Measurements from ENCODE around the gene KDM2A. TPM values are rescaled to one million over a fixed set of nuclear protein-coding genes. Genes with fewer than 3 reads are reported as not detected.
A peak's percentile ranks its signal among the peaks of the same experiment; 100 is the strongest.

The KDM2A gene
- polyA plus RNA-seq, 3 donors: 76.2 to 89.1 (median 88.0) TPM

- peak; percentile 83 for DNase-seq
Measured at GRCh38 chr11:67270256-67271204, 151.5 kb downstream of the KDM2A start.

GRCh38 chr11:67271205-67271540, 152.1 kb downstream of the KDM2A start:
- DNase-seq: no peak

- no peak for DNase-seq
Measured at GRCh38 chr11:67271541-67272284, 152.7 kb downstream of the KDM2A start.

- no peak for DNase-seq
Measured at GRCh38 chr11:67272327-67273259, 153.5 kb downstream of the KDM2A start.

GRCh38 chr11:67273260-67273990, 154.4 kb downstream of the KDM2A start:
- DNase-seq: no peak

GRCh38 chr11:67274768-67275605, 155.9 kb downstream of the KDM2A start:
- no peak for DNase-seq

- DNase-seq: no peak
Measured at GRCh38 chr11:67275606-67276409, 156.7 kb downstream of the KDM2A start.

- no peak for DNase-seq
Measured at GRCh38 chr11:67276781-67277230, 157.7 kb downstream of the KDM2A start.

- DNase-seq: no peak
Measured at GRCh38 chr11:67277231-67277961, 158.3 kb downstream of the KDM2A start.

- no peak for DNase-seq
Measured at GRCh38 chr11:67278135-67278938, 159.3 kb downstream of the KDM2A start.

- no peak for DNase-seq
Measured at GRCh38 chr11:67278939-67279588, 160.0 kb downstream of the KDM2A start.

GRCh38 chr11:67279589-67280340, 160.7 kb downstream of the KDM2A start:
- DNase-seq: no peak

GRCh38 chr11:67280341-67280787, 161.3 kb downstream of the KDM2A start:
- no peak for DNase-seq

GRCh38 chr11:67280788-67281551, 161.9 kb downstream of the KDM2A start:
- DNase-seq: no peak

GRCh38 chr11:67281552-67282150, 162.6 kb downstream of the KDM2A start:
- DNase-seq: no peak

Data from renal pelvis (tissue), 4 donors.